LHCN-M2 (cell line): Measurements from ENCODE around the gene SNRNP35. TPM values are rescaled to one million over a fixed set of nuclear protein-coding genes. Genes with fewer than 3 reads are reported as not detected.
"Not testable (repeated sequence)": the region's sequence is repeated elsewhere in the genome, so short reads cannot be mapped to it uniquely, and the experiment has no call there.

Experiments used
- DNase-seq: peaks from one replicate; pipeline ENCODE4 v3.0.0-alpha.2; 2012; ENCODE audit warnings: low read depth
- total RNA-seq: library from RNA; depleted of rRNA; stranded (reverse); fragments of >200 nt; gene quantifications from 2 replicates; pipeline ENCODE4 v1.2.3, GENCODE V29; 2014

The SNRNP35 gene
- total RNA-seq, 1 experiment from 2014 or later: 16.0 TPM

GRCh38 chr12:123488539-123489230 is 30.7 kb downstream of the SNRNP35 start:
- no peak for DNase-seq

GRCh38 chr12:123489580-123489979 is 31.6 kb downstream of the SNRNP35 start:
- no peak for DNase-seq

GRCh38 chr12:123490089-123490488 is 32.1 kb downstream of the SNRNP35 start:
- DNase-seq: no peak

- no peak for DNase-seq
Measured at GRCh38 chr12:123491056-123491455, 33.1 kb downstream of the SNRNP35 start.

DNA sequence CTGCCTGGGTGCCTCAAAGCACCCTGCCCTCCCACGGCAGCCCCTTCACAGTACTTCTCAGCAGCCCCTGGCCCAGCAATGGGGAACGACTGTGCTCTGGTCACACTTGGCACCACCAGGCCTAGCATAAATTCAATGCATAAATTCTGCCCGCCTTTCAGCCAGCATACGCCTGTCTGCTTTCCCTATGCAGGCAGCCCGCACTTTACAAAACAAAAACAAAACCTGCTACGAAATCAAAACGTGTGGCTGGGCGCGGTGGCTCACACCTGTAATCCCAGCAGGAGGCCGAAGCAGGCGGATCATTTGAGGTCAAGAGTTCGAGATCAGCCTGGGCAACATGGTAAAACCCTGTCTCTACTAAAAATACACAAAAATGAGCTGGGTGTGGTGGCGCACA is 33.5 kb downstream of the SNRNP35 start:
- DNase-seq: no peak

- DNase-seq: not testable (repeated sequence)
Measured at GRCh38 chr12:123492339-123493039, 34.5 kb downstream of the SNRNP35 start.

- no peak for DNase-seq
Measured at GRCh38 chr12:123494124-123494851, 36.3 kb downstream of the SNRNP35 start.

DNA sequence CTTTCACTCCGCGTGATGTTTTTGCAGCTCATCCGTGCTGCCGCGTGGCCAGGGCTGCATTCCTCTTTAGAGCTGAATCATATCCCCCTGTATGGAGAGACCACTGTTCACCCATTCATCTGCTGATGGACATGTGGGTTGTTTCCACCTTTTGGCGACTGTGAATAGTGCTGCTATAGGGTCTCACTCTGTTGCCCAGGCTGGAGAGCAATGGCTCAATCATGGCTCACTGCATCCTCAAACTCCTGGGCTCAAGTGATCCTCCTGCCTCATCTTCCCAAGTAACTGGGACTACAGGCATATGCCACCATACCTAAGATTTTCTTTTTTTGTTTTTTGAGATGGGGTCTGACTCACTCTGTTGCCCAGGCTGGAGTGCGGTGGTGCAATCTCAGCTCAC is 39.1 kb downstream of the SNRNP35 start:
- no peak for DNase-seq

- no peak for DNase-seq
Measured at GRCh38 chr12:123498126-123498825, 40.3 kb downstream of the SNRNP35 start.

- DNase-seq: no peak
Measured at GRCh38 chr12:123499332-123499731, 41.4 kb downstream of the SNRNP35 start.

GRCh38 chr12:123502163-123502704 is 44.3 kb downstream of the SNRNP35 start:
- DNase-seq: no peak

DNA sequence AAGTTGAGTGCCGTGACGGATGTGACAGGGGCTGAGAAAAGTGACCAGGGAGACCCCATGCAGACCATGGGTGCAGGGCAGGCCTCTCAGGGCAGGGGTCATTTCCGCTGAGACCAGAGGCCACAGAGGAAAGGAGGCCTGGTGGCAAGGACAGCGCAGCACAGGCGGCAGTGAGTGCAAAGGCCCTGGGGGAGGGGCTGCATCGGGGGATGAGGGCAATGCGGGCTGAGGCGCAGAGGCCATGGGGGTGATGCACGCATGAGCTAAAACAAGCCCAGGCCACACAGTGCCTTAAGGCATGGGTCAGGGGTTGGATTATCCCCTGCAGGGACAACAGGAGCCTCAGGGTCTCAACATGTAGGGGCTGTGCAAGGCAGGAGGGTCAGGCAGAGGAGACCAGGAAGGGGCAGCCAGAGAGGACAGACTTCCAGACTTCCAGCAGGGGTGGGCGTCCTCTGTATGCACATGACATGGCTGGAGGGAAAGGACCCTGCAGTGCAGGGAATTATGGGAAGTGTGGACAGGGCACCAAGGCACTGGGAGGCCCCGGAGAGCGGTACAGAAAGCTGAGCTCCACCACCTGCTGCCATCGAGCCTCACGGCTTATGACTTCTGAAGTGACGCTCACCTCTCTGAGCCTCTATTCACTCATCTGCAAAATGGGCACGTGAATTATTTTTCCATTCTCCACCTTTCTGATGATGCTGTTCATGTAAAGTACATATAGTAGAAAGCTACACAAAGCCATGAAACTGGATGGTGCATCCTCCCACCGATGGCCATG is 48.3 kb downstream of the SNRNP35 start:
- no peak for DNase-seq

- no peak for DNase-seq
Measured at GRCh38 chr12:123506843-123507236, 48.9 kb downstream of the SNRNP35 start.

DNA sequence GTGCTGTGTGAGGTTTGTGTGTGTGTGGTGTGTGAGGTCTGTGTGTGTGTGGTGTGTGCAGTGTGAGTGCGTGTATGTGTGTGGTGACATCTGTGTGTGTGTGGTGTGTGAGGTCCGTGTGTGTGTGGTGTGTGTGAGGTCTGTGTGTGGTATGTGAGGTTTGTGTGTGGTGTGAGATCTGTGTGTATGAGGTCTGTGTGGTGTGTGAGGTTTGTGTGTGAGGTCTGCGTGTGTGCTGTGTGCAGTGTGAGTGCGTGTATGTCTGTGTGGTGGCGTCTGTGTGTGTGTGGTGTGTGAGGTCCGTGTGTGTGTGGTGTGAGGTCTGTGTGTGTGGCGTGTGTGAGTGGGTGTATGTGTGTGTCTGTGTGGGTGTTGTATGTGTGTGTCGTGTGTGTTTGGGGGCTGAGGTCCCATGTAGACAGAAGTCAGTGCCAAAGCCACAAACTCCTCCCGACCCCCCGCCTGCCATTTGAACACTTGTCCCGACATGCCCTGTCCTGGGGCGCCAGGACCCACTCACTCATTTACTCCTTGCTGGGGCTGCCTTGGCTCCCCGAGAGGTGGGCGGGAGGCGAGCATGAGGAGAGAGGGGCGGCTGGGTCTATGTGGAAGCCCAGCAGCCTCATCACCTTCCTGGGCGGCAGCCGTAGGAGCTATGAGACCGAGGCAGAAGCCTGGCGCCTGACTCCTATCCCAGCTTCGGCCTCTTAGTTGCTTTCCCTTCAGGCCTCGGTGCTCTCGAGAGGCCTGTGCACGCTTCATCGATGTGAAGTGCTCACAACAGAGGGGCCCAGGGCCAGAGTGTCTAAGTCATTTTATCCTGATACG is 55.1 kb downstream of the SNRNP35 start:
- DNase-seq: no peak

DNA sequence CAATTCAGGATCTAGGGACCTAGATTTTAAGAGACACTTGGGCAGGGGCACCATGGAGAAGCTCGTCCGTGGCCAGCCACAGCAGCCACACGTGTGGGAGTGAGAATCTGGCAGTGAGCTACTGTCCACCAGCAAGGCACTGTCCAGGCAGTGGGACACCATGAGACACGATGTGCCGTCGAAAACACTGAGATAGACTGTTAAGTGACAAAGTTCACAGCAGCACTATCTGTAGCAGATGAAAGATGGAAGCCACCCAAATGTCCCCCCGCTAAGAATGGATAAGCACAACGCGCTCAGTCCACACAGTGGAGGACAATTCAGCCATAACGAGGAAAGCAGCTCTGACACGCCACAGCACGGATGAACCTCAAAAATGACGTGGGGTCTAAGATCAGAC is 55.9 kb downstream of the SNRNP35 start:
- DNase-seq: no peak

DNA sequence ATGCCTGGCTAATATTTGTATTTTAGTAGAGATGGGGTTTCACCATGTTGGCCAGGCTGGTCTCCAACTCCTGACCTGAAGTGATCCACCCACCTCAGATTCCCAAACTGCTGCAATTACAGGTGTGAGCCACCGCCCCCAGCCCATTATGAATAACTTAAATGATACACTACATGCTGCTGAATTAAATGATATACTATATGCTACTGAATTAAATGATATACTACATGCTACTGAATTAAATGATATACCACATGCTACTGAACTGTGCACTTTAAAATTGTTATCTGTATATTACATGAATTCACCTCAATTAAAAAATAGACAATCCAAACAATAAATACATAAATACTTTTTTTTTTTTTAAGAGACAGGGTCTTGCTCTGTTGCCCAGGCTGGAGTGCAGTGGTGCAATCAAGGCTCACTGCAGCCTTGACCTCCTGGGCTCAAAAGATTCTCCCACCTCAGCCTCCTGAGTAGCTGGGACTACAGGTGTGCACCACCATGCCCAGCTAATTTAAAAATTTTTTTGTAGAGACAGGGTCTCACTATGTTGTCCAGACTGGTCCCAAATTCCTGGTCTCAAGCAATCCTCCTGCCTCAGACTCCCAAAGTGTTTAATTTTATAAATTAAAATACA is 56.8 kb downstream of the SNRNP35 start:
- DNase-seq: not testable (repeated sequence)

DNA sequence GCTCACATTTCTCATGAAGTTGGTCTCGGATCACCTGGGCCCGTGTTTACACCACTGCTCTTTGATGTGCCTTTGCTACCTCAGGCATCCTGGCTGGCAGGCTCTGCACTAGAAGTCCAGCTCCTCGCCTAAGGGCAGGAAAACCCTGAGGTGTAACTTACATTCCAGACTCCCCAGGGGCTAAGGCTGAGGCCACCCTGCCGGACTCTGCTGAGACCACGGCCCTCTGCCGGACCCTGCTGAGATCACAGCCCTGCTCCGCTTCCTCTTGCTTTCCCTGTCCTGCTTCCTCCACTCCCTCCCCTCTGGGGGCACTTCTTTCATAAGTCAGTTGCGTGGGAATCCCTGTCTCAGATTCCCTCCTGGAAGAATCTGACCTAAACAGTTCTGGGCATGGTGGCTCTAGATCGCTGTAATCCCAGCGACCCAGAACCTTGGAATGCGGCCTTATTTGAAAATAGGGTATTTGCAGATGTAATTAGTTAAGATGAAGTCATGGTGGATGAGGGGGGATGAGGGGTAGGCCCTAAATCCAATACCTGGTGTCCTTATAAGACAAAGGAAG is 58.4 kb downstream of the SNRNP35 start:
- no peak for DNase-seq
